NCI-H524 (cell line): ENCODE data around the gene BMF.

Experiments
- DNase-seq, 2 experiments: peaks; one replicate each; lab custom pipeline; 2025; lab: John Stamatoyannopoulos, UW

BMF gene

DNA sequence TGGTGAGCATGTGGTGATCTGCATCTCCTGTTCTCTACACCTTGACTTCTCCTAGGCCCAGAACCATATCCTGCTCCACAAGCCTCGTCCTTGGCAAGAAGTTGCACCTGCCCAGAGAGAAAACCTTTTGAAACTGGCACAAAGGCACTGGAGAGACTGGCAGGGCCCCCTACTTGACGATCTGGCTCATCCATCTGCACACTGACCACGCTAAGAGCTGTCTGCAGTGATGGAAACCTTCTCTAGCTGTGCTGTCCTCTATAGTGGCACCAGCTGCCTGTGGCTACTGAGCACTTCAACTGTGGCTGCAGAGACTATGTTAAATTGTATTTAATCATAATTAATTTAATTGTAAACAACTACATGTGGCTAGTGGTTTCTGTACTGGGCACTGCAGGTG lies 43.5 kb downstream of the BMF start:
- no peak for DNase-seq

DNA sequence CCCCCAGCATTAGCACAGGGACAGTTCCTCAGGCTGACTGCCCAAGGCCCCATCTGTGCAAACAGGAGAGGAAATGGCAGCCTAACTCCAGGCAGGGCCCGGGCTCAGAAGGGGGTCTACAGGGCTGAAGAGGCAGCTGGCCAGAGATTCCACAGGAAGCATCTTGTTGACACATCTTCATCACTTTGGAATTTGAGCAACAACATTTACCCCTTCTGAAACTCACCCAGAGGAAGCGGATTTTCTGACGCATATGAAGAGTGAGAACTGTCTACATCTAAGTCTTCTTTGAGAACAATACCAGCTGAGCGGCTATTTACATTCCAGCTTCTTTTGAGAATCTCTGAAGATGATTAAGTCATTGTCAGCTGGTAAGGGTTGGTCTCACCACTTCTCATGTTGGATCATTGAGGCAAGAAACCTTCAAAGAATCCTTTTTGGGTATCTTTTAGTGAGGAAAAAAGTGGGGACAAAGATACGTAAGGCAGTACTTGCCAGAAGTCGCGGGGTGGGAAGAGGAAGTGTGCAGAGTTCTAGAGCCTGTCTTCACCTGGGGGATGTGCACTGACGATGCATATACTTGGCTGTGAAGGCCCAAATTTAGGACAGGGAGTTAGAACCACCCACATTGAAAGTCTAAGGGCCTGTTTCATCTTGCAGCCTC lies 44.3 kb downstream of the BMF start:
- no peak for DNase-seq

DNA sequence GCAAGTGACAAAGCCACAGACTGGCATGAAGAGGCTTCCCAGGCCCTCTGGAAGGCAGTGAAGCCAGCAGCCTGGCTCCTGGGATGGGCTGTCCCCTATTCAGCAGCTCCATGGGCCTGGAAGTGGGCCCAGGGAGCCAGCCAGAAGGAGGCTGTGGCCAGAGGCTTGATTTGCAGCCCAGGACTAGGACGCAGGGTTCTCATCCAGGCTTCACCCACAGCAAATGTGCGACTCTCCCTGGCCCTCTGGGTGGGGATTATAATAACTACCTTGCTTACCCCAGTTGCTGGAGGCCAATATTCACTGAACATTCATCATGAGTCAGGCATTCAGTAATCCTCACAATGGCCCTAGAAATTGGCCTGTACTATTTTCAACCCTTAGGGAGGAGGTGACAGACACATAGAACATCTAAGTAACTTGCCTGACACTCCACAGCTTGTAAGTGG lies 45.1 kb downstream of the BMF start:
- no peak for DNase-seq

DNA sequence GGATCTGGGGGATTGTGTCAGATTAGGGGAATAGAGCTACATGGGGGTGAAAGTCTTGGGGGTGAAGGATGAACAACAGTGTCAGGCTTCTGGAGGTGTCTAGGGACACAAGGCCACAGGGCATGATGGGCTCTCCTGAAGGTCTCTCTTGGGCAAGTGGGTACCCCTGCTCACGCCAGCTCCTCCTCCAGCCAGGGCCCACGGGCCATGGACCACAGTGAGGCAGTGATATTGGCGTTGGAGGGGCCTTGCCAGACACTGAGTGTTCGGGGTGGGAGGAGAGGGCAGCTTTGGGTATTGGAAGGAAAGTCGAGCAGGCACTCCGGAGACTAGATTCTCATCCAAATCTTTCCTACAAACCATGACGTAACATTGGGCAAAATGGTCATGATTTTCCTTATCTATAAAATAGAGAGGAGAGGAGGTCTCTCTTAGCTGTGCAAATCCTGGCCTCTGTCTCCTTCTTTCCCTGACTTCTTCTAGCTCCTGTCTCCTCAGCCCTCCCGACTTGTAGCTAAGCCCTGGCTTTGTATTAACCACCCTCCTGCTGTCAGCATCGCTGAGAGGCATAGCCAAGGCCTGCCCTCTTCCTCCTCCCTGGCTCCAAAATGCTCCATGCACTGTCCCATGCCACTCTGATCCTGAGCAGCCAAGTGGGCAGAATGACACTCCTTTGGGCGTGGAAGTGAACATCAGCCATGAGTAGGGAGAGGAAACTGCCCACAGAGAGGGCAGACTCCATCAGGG lies 45.7 kb downstream of the BMF start:
- no peak for DNase-seq

DNA sequence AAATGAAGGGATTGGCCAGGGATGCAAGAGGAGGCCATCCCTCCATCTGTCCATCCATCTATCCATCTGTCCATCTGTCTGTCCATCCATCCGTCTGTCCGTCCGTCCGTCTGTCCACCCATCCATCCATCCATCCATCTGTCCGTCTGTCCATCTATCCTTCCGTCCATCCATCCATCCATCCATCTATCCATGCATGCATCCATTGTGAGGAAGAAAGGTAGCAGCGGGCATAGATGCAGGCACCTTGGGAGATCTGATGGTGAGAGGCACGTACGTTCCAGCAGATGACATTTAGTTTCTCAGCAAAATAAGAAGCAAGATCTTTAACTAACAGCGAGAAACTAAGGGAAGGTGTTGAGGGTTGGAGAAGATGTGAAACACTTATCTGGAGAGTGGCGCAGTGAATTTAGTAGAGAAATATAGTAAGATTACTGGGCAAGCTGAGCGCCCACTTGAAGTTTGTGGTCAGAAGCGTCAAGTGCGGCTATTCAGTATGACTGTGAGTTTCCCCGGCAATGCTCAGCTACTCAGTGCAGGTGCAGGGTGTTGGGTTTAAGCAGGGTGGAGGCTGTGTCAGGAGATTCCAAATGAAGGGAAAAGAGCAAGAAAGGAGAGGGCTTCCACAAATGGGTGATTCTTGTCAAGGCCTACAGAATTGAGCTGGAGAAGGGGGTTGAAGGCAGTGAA lies 47.3 kb downstream of the BMF start:
- no peak for DNase-seq

DNA sequence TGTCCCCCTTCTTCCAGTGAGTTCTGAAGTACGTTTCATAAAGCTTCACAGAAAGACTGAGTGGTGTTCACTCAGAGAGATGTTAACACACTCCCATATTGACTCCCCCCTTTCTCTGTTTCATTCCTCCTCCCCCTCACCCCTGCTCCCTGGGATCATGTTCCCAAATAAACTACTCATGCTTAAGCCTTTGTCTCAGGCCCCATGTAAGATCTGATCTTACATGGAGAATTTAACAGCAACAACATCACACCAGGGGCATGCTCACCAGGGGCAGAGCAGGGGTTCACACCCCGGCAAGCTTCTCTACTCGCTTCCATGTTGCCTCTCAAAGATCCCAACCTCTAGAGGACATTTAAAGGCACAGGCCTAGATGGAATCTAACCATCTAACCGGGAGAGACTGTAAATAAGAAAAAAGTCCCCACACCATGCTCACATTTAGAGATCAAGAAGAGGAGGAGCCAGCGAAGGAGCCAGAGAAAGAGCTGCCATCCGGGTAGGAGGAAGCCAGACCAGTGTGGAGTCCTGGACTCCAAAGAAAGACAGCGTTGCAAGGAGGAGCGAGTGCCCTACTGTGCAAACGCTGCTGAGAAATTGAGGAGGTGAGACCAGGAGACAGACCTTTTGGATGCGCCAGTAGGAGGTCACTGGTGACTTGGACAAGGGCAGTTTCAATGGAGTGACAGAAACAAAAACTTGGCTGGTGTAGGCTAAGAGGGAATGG lies 48.3 kb downstream of the BMF start:
- no peak for DNase-seq

DNA sequence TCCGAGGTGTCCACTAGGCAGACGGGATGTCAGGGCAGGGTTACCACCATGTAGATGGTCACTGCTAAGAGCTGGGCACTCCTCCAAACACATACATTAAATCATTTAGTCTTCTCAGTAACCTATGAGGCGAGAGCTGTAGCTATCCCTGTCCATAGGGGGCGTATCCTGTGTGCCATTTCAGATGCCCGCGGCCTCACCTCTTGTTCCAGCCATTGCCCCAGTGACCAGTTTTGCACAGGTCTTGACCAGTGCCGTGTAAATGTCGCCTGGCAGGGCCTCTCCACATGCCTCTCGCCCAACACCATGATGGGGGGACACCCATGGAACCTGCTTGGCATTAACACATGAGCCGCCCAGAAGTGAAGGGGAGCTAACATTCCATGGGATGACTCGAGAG lies 48.9 kb downstream of the BMF start:
- DNase-seq = no peak

DNA sequence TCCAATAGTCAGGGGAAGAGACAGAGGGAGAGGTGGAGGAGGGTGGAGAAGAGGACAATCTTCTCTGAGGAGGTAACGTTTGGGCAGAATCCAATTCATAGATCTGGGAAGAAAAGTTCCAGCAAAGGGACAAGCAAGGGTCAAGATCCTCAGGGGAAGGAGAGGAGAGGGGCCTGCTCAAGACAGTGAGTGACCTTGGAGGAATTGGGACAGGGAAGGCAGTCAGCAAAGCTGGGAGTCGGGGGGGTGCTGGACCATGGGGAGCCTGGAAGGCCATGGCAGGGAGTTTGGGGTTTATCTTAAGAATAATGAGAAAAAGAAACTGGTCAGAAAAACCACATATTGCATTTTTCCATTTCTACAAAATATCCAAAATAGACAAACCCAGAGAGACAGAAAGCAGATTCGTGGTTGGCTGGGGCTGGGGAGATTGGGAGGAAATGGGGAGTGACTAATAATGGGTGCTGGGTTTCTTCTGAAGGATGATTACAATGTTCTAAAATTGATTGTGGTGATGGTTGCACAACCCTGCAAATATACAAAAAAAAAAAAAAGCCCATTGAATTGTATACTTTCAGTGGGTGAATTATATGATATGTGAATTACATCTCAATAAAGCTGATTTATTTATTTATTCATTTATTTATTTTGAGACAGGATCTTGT lies 50.1 kb downstream of the BMF start:
- DNase-seq = no peak

DNA sequence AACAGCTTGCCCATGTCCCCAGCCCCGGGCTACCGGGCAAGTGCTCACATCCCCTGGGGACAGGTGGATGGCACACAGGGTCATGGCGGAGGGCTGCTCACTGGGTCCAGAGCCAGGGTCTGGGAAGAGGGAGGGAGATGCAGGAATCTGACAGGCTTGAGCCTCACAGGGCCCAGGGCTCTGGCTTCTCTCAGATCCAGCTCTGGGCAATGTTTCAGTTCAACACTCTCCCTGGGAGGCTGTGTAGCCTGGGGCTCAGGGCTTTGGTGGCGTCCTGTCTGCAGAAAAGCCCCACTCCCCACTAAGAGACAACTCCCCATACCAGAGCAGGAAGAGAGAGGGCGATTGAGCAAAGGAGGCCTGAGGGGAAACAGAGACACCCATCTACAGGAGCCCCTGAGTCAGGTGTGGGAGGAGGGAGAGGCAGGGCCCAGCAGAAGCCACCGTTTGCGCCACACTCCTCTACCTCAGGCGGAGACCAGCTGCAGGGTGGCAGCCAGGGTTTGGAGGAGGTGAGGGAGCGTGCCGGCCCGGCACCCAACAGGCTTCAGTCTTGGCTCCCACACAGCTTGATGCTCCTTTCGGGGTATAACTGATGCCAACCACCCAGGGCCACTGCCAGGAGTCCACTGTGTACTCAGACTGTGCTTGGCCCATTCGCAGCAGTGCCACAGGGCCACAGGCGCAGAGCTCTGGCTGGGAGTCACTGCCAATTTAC lies 52.9 kb downstream of the BMF start:
- DNase-seq = no peak

DNA sequence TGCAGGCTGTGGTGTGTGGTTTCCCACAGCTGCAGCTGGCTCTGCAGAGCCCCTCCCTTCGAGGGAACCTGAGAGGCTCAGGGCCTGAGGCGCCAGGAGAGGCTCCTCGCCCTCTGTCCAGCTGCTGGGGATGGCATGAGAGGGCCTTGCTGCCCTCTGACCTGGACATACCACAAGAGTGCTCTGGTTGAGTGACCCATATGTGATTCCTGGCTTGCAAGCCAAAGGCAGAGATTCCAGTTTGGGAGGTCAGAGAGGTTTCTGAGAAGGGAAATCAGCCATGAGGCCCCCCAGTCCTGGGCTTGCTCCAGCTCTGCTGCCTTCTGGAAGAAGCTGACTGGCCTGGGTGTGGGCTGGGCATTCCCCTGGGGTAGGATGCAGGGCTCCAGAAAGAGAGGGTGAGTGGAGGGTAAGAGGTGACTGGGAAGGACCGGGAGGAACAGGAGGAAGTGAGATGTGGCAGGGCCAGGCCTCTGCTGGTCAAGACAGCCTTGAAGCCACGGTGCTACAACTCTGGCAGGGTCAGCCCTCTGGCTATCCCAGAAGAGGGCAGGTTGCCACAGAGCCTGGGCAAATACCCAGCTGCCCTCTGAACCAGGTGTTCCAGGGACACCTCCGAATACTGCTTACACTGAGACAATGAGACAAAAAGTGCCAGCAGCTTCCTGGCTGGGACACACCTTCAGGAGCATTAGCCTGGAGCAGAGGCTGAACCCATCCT lies 53.7 kb downstream of the BMF start:
- DNase-seq = peak in 1 of 2 experiments; percentile 18

DNA sequence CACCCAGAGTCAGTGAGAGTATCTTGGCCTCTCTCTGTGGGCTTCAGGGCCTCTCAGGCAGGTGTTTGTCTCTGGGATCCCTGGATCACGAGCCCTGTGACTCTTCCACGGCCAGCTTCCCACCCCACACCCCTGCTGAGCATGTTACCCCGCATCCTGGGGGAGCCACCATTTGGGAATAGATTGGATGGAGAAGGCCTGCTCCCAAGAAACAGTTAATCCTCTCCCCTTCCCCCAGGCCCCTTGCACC lies 54.1 kb downstream of the BMF start:
- no peak for DNase-seq

DNA sequence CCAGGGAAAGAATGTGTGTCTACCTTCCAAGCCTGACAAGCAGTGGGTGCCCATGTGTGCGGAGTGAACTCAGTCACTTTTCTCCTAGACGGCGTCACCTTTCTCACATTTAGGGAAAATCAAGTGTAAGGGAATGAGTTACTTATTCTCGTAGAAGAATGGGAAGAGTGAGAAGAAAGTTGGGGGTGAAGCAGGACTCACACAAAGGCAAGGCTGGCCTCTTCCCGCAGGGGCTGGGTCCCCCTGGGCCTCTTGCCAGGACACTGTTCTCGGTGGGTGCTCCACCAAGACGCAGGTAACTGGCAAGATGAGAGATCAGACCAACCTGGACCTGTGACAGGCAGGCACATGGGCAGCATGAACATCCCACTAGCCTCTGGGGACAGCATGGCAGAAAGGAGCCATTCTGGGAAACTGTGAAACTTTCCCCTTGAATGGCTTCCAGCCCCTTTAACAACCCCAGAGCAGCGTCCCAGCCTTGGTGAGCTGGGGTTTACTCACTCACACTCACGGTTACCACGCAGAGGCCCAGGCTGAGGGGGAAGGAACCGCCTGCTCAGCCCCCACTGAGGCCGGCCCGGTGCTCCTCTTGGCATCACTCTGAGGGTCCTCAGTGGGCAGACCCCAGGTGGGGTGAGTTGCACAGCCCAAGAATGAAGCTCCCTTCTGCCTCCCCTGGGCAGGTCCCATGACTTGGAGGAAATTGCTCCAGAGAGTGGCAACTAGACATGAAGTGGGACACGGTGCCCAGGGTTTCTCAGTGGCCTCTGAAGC lies 54.7 kb downstream of the BMF start:
- DNase-seq = no peak

DNA sequence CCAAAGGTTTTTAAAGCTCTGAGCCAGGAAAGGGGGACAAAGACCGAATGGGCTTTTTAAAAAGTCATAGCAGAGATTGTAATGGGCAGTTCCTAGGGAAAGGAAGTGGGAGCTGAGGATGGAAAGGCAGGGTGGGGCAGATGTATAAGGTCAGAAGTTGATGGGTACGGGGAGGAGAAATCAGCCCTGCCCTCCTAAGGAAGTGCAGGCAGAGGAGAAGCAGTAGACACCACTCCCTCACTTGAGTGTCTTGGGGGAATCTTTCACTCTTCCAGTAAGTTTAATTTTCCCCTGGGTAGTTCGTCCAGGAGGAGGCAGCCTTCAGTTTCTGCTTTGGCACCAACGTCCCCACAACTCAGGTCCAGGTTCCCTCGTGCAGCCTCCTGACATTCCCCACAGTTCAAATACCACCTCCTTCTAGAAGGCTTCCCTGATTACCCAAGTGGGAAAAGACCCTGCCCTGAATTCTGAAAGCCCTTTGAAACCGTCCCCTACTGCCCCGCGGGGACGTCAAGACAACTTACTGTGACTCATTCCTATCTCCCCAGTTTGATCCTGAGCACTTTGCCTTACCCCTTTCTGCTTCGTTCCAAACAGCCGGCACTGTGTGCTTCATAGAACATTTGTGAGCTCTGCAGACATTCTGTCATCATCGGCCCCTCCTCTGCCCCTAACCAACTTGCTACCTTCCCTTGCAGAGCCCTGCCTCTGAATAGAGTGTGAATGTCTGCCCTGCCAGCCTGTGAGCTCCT lies 55.4 kb downstream of the BMF start:
- no peak for DNase-seq

DNA sequence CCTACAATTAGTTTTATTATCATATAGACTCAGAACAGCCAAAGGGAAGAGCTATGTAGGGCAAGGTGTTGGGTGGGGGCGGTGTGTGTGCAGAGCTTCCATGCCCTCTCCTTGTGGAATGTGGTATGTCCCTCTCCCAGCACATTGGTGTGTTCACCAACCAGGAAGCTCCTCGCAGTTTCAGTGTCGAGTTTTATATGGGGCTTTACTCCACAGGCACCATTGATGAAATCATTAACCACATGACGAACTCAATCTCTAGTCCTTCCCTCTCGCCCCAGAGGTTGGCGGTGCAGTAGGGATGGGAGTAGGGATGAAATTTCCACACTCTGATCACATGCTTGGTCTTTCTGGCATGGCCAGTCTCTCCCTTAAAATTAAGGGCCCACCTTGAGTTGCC lies 56.1 kb downstream of the BMF start:
- no peak for DNase-seq

DNA sequence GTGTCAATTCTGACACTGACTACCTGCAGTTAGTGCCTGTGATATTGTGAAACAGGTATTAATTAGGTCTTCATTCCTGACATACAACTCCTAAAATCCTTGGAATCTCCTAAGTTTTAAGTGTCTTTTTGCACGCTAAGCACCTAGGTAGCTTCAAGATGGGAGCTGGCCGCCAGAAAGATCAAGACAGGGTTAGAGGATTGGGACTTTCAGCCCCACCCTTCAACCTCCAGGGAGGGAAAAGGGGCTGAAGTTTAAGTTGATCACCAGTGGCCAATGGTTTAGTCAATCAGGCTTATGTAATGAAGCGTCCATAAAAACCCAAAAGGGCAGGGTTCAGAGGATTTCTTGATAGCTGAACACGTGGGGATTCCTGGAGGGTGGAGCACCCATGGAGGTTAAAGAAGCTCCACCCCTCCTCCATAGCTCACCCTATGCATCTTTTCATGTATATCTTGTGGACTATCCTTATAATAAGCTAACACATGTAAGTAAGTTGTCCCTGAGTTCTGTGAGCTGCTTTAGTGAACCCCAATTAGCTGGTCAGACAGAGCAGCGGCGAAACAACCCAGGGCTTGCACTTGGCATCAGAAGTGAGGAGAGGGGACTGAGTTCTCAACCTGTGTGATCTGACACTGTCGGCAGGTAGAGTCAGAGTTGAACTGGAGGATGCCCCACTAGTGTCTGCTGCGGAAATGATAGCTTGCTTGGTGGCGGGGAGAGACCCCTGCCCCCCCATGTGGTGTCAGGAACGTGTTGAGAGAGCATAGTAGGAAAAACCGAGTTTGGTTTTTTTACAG lies 56.9 kb downstream of the BMF start:
- DNase-seq = no peak

DNA sequence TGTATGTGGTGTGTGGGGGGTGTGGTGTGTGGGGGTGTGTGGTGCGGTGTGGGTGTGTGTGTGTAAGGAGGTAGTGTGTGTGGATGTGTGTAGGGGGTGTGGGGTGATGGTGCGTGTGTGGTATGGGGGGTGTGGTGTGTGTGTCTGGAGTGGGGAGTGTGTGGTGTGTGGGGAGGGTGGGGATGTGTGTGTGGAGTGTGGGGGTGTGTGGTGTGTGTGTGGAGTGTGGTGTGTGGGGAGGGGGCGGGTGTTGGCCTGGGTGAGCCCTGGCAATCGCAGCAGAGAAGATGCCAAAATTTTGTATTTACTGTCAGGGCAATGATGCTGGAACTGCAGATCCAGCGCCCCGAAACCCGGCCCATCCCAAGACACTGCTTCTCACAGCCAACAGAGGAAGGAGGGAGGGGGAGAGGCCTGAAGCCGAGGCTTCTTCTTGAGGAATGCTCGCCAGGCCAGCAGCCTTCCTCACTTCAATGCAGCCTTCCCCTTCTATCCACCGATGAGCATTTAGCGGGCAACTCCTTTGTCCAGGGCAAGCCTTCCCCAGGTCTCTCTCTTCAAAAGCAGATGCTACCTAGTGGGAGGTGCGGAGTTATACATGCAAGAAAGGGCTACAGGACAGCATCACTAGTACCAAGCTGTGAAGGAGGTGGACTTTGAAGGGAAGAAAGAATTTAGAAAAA lies 57.8 kb downstream of the BMF start:
- DNase-seq = peak in 1 of 2 experiments; percentile 15

DNA sequence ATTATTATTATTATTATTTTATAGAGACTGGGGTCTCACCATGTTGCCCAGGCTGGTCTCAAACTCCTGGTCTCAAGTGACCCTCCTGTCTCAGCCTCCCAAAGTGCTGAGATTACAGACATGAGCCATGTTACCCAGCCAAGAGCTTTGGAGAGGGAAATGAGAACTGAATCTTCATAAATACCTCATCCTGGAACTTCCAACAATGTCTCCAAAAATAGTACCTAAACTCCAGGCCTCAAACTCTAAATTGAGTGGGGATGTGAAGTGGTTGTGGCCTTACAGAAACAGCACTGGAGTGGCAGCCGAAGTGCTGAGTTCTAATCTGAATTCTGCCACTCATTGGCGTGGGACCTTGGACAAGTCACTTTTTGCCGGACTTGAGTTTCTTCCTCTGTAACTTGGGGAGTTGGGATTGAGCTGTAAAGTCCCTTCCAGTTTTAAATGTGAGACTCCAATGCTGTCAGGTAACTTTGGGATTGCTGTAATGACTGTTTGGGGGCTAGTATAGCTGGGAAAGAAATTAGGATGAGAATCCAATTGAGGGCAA lies 59.7 kb downstream of the BMF start:
- DNase-seq = no peak
